ENCODE data around the gene MRPL37.
"Not testable (repeated sequence)": the region's sequence is repeated elsewhere in the genome, so short reads cannot be mapped to it uniquely, and the experiment has no call there.

The MRPL37 gene

DNA sequence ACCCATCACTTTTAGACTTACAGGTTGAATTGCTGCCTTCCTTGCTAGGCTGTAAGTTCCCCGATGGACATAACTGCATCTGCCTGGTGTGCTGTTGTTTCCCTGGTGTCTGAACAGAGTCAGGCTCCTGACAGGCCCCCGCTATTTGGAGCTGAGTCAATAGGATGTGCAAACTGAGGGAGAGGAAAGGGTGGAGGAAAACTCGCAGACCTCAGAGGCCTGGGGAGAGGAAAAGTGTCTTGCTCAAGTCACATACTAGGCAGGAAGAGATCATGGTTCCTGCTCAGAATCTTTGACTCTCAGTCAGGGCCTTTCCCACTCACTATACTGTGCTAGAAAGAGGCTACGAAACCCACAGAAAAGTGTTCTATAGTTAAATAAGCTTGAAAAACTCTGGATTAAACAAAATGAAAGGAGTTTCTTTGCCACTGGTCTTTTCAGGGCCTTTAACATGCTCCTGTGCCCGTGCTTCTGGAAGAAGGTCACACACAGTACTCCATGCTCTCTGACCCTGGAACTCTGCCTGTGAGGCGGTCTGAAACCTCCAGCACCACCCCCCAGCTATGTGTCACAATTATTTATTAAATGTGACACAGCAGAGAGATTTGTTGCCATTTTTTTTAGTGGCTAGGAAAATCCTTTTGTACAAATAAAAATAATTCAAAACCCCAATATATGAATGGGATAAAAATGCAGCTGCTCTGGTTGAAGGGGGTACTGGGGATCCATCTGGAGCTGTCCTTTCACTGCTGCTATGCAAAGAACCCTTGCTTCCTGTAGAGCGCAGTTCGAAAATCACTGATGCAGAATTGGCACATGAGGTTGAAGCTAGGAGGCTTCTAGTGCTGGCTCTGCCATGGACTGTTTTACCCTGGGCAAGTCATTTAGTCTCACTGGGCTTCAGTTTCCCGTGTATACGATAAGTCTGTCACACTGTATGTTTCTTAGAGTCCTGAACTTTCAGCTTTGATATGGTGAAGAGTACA, 27.1 kb upstream of the MRPL37 start:
- DNase-seq (ENCODE audit: low read depth in 1 of 2, low spot score in 1 of 2): no peak

DNA sequence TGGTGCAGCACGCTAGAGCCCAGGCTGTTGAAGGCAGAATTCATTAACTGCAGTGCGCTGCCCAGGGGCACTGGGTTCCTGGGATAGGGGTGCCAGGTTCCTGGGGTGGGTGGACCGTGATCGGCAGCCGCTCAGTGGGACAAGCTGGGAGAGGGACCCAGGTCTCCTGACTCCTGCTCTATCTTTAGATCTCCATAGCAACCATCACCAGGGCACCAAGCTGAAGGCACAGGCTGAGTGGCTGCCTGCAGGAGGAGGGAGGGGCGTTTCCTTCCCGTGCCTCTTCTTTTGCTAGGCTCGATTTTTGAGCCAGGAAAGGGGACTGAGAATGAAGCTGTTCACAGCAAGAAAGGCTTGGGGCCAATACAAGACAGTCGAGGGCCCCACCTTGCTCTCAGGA, 26.3 kb upstream of the MRPL37 start:
- no peak for DNase-seq (ENCODE audit: low read depth in 1 of 2, low spot score in 1 of 2)

DNA sequence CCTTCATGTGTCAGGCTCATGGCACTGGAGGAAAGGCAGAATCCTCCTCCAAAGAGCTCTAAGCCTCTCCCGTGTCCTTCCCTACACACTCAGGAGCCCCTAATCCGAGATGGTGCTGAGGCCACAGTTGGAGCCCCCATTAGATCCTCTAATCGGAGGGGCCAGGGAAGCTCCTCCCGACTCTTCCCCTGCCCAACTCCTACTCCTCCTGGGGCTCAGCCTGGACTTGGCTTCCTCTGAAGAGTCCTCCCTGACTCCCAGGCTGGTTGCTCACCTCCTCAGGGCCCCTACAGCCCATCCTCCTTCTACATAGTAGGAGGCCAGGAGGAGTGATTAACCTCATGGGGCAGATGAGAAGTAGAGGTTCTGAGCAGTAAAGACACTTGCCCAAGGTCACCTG, 25.9 kb upstream of the MRPL37 start:
- no peak for DNase-seq (ENCODE audit: low read depth in 1 of 2, low spot score in 1 of 2)

DNA sequence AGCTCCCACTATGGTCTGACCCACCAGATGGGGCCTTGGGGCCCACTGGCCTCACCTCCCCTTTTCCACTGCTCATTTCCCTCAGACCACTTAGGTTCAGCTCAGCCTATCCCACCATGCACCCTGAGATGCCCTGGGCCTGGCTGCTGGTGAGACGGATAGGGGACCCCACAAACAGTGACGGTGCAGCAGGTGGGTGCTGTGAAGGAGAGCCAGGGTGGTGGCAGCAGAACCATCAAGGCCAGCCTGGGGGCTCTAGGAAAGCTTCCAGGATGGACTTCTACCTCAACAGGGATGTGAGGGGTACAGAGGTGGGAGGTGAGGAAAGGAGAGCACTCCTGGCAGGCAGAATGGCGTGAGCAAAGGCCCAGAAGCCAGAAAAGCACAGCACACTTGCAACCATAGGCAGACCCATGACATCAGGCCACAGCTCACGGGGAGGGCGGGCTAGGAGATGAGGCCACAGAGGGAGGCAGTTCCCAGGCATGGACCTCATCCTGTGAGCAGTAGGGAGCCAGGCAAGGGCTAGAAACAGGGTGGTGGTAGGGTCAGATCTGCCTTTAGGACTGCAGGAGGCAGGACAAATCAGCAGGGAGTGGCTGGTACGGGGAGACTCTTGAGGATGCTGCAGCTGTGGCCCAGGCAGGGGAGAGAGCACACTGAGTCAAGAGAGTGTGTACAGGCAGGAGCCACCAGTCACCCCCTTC, 23.2 kb upstream of the MRPL37 start:
- DNase-seq (ENCODE audit: low read depth in 1 of 2, low spot score in 1 of 2): no peak

DNA sequence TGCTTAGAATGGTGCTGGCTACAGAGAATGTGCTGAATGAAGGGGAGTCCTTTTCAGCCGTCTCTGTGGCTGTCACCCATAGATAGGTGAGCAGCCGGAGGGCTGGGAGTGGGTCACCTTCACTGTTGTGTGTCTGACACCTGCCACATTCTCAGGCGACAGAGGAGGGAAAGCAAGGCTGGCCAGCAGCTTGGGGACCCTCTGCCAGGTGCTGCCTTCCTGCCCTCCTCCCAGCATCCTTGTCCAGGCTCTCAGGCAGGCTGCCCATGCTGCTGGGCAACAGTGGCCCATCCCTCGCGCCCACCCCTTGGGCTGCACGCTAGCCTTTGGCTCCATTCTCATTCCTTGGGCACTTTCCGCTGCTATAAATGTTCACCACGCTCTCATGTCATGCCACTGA, 22.2 kb upstream of the MRPL37 start:
- no peak for DNase-seq (ENCODE audit: low read depth in 1 of 2, low spot score in 1 of 2)

DNA sequence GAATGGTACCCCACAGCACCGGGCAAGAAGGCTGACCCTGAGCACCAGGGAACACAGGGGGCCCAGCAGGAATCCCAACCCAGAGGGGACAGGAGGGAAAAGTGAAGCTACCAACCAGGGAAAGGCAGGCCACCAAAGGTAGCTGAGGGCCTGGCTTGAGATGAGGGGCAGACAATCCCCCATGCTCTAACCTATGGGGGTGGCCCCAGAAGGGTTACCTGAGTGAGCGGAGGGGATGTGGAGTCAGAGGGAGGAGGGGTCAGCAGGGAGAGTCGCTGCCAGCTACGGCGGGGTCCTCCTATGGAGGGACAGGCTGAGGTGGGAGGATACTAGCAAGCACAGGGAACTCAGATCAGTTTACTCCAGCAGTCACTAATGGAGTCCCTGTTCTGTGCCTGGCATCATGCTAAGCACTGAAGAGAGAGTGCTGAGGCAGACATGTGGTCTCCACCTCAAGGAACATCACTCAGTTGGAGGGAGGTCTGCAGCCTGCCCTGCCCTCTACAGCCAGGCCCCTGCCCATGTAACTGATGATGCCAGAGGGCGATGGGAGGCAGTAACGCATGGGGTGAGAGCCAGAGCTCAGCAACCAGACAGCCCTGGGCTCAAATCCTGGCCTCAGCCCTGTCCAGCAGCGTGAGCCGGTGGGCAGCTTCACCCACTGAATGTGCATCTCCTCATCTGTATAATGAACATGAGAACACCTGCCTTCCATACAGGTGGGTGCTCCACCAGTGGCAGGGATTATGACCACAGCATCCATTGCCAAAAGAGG, 21.5 kb upstream of the MRPL37 start:
- no peak for DNase-seq (ENCODE audit: low read depth in 1 of 2, low spot score in 1 of 2)

DNA sequence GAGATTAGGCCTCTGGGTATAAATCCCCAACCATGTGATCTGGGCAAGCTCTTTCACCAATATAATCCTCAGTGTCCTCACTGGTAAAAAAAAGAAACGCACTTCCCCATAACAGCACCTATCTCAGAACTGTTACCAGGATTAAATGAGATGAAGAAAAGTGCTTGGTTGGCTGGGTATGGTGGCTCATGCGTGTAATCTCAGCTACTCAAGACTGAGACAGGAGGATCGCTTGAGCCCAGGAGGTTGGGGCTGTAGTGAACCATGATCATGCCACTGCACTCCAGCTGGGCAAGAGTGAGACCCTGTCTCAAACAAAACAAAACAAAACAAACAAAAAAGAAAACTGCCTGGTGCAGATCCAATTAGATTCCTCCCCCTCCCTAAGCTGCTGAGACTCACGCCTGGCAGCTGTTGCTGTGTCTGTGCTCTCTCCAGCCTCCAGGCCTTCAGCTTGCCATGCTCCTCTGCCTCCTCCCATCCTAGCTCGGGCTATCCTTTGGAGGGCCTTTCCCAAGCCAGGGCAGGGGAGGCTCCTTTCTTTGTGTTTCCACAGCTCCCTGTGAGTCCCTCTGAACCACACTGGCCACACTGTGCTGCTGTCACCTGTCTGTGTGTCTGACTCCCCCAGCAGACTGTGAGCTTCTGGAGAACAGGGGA, 19.1 kb upstream of the MRPL37 start:
- no peak for DNase-seq (ENCODE audit: low read depth in 1 of 2, low spot score in 1 of 2)

DNA sequence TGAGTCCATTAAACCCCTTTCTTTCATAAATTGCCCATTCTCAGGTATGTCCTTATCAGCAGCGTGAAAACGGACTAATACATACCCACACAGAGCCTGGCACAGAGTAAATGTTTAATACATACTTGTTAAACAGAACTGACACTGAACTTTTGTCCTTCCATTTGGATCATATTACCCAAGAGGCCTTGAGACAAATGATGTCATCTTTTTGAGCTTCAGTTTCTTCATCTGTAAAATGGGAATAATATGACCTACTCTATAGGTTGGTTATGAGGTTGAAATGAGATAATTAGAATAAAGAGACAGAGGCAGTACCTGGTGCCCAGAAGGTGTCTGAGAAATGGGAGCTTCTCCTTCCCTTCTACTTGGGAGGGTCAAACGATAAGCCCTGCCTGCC, 13.9 kb upstream of the MRPL37 start:
- DNase-seq (ENCODE audit: low read depth in 1 of 2, low spot score in 1 of 2): no peak

DNA sequence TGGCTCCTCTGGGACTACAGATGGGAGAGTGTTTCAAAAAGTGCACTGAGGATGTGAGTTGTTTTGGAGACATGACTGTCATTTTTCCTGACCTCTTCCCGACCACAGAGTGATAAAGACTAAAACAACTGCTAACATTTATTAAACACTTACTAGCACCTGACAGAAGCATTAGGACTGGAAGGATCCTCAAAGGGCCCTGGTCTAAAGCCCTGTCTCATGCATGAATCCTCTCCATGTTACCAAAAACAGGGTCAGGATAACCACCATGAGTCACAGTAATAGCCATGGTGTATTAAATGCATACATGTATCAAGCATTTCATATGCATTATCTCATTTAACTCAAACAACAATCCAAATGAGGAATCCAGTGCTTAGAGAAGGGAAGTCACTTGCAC, 11.7 kb upstream of the MRPL37 start:
- DNase-seq (ENCODE audit: low read depth in 1 of 2, low spot score in 1 of 2): no peak

DNA sequence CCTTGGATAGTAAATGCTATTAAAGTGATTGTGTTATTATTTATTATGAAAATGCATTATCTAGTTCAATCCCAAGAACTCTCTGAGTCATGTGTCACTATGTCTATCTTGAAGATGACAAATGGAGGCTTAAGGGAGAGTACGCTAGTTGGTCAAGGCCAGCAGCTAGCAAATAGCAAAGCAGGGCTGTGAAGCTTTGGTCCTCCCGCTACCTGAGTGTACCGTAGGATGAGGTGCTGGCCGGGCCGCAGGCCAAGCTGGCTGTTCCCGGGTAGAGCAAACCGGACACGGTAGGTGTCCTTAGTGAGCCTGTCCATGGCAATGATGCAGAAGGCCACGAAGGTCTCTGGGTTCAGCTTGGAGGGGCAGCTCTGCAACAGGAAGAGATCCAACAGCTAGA, 9.4 kb upstream of the MRPL37 start:
- no peak for DNase-seq (ENCODE audit: low read depth in 1 of 2, low spot score in 1 of 2)

DNA sequence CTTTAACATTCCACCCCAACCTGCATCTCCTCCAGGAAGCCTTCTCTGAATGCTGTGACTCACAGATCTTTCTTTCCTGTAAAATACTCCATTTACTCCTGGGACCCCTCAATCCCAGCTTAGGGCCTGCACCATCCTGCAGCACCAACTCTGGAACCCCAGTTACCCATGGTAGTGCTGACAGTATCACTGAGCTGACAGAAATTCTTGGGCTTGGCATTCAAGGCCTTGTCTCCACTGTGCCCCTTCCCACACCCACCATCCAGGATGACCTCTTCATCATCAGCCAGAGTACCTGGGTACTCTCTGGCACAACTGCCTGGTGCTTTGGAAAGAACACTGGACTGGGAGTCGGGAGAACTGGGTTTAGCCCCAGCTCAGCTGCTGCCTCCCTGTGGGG, 8.4 kb upstream of the MRPL37 start:
- no peak for DNase-seq (ENCODE audit: low read depth in 1 of 2, low spot score in 1 of 2)

DNA sequence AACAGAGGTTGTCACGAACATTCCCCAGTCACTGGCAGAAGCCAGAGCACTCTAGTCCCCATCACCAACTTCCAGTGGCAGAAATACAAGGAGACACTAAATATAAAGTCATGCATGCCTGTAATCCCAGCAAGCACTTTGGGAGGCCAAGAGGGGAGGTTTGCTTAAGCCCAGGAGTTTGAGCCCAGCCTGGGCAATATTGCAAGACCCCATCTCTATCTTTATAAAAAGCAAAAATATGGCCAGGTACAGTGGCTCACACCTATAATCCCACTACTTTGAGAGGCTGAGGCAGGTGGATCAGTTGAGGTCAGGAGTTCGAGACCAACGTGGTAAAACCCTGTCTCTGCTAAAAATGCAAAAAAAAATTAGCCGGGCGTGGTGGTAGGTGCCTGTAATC, 6.5 kb upstream of the MRPL37 start:
- DNase-seq (ENCODE audit: low read depth in 1 of 2, low spot score in 1 of 2): no peak

DNA sequence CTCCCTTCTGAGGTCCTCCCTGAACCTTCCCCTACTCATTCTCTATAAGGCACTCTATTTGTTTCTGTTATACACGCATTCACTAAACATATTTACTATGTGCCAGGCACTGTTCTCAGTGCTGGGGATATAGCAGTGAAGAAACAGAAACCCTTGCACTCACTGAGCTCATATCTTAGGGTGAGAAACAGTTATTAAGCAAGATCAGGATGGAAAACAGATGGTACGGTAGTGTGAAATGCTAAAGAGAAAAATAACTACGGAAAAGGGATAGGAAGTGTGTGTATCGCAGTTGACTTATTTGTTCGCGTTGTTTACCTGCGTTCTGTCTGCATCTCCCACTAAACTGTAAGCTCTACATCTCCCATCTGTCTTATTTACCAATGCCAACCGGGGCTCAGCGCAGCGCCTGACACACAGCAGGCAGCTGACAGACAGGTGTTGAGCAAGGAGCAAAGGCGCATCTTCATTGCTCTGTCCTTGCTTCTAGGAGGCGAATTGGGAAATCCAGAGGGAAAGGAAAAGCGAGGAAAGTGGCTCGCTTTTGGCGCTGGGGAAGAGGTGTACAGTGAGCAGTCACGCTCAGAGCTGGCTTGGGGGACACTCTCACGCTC, 709 bp upstream of the MRPL37 start:
- DNase-seq (ENCODE audit: low read depth in 1 of 2, low spot score in 1 of 2): no peak

DNA sequence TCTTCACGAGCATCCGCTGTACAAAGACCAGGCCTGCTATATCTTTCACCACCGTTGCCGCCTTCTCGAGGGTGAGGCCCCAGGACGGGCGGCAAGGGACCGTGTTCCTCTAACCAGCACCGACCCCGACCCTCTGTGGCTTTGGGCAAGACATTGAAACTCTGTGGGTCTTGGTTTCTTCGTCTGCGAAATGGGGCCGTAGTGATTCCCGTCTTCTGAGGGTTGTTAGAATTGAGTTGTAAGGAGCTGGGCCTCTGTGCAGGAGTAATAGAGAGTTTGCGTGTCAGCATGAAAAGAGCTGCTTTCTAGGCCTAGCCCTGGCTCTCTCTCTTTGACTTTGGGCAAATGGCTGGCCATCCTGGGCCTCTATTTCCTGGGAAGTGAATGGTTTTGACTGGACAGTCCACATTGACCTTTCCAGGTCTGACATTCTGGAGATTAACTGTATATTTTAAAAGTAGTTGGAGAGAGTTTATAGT, 591 bp downstream of the MRPL37 start:
- no peak for DNase-seq (ENCODE audit: low read depth in 1 of 2, low spot score in 1 of 2)

DNA sequence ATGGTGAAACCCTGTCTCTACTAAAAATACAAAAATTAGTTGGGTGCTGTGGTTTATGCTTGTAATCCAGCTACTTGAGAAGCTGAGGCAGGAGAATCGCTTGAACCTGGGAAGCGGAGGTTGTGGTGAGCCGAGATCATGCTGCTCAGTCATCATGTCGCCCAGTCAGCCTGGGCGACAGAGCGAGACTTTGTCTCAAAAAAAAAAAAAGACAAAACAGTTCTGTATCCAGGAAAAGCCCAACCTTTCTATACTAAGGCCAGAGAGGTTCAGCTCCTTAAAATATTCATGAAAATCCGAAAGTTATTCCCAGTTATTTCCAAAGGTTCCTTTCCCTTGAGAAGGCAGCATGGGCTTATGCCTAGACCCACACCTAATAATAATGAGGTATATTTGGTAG, 4.2 kb downstream of the MRPL37 start:
- no peak for DNase-seq (ENCODE audit: low read depth in 1 of 2, low spot score in 1 of 2)

DNA sequence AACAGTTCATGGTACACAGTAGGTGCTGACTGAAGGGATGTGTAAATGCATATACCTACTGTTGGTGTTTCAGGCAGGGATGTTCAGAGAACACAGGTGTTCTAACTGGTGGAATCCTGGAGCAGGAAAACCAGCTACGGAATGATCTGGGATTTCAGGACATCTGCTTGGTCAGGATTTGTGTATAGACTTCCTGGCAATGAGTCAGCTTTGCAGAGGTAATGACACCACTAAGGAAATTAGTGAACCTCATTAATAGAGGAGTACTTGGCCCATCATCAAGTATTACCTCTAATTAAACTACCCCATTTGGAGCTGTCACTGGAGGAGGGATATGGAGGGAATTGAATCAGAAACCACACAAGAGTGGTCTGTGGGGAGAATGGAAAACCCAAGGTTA, 7.3 kb downstream of the MRPL37 start:
- no peak for DNase-seq (ENCODE audit: low read depth in 1 of 2, low spot score in 1 of 2)

DNA sequence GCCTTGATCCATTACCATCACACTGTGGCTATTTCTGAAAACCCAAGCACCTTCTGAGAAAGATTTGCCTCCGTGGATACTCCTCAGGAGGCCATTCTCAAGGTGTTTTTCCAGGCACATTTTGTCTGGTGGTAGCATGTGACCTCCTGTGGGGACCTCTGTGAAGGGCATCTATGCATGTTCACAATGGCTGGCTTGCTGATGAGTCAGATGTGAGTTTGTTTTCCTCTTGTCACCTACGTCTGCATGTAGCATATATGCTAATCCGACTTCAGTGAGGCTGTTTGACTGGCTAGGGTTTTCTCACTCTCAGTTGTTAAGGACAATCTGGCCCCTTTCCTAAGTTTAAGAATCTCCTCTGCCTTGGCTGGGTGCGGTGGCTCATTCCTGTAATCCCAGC, 7.9 kb downstream of the MRPL37 start:
- DNase-seq (ENCODE audit: low read depth in 1 of 2, low spot score in 1 of 2): not testable (repeated sequence)

DNA sequence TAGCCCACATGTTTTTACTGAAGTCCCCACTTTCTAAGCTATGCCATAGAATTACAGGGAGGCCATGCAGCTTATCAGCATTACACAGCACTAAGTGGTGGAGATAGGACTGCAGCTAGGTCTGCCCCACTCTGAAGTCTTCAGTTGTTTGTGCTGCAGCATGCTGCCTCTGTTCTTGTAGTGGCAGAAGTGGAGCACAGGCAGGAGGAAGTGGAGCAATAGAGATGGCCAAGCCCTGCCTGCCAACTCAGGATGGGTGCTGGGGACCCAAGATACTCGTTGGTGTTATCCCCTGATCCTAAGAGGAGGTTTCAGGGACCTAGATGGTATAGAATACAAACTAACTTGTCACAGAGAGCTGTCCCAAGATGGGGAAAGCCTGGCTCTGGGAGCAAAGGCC, 12.9 kb downstream of the MRPL37 start:
- DNase-seq (ENCODE audit: low read depth in 1 of 2, low spot score in 1 of 2): no peak

DNA sequence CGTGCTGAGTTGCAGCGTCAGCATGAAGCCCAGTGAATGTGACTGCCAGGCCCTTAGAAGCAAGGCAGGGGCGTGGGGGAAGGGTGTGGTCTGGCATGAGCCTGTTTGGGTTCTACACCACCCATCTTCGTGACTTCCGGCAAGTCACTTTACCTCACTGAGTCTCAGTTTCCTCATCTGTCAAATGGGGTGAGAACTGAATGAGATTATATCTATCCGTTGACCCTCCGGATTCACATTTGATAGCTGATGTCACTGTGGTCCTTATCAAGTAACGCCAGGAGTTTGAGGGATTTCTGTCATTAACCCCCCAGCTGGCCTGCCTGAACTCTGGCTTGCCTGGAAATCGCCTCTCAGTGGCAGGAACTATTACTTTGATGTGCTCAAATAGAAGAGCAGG, 15.6 kb downstream of the MRPL37 start:
- DNase-seq (ENCODE audit: low read depth in 1 of 2, low spot score in 1 of 2): no peak

DNA sequence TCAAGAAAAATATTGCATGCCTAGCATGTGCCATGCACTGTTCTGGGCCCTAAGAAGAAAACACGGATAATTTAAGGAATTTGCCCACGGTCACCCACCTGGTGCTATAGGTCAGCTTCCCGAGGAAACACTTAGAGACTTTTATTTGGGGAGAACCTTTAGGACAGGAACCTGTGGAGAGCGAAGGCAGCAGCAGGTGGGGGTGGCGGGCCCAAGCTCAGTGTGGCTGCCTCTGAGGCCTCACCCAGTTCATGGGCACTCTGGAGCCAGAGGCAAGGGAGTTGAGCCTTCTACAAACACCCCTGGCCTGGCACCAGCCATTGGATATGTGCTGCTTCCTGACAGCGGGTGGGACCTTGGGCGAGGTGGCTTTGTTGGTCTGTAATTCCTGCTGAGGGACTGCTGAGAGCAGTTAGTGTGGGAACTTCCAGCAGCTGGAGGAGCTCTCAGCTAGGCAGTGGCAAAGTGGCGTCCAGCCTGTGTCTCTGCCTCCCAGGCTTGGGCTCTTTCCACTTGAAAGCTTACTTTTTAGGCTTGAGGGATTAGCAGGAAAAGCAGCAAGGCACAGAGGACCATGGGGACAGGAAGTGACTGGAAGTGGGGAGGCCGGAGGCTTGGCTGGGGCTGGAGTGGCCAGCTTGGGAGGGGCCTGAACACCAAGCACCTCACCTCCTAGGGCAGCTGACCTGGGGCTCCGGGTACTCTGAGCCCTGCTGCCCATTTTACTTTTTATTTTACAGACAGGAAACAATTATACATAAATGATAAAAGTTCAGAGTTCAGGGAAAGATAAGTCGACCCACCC, 19.1 kb downstream of the MRPL37 start:
- no peak for DNase-seq (ENCODE audit: low read depth in 1 of 2, low spot score in 1 of 2)
